IMR-90 (cell line): Measurements from ENCODE around the gene TENT5C. TPM values are rescaled to one million over a fixed set of nuclear protein-coding genes. Genes with fewer than 3 reads are reported as not detected.

ENCODE experiments used
- ATAC-seq: fragments of 200-7000 bp; cut with Tn5 transposase; 2 replicates; pipeline ENCODE4 v1.9.1; 2020; ENCODE audit warnings: low read depth, mild to moderate bottlenecking, moderate library complexity
- BruUV-seq: library from RNA; stranded (reverse); fragments of 400-500 nt; replicated peaks from 2 replicates; lab custom pipeline; 2021; lab: Mats Ljungman, UMichigan
- CTCF ChIA-PET: fragments of 300-600 bp; formaldehyde crosslinking; extraction: SDS; loops from one replicate; lab custom pipeline; 2021; ENCODE audit warnings: antibody characterized with exemption; lab: Yijun Ruan, JAX
- POLR2A ChIA-PET: fragments of 300-600 bp; sonication (Branson Sonifier 250); formaldehyde crosslinking; loops from one replicate; lab custom pipeline; 2022; ENCODE audit warnings: antibody characterized with exemption; ENCODE audit not compliant: unreplicated experiment; lab: Charles Lee
- DNase-seq: peaks from one replicate; pipeline ENCODE4 v3.0.0; 2013
- H2AFZ ChIP-seq: replicated peaks from 2 replicates; pipeline ENCODE3; 2013; ENCODE audit warnings: low read length, mild to moderate bottlenecking; ENCODE audit not compliant: poor library complexity
- H2AK5ac ChIP-seq: 2 replicates; pipeline ENCODE4 v1.6.1; 2013; ENCODE audit warnings: low read depth, low read length, inconsistent platforms
- H2AK9ac ChIP-seq: replicated peaks from 2 replicates; pipeline ENCODE3; 2013; ENCODE audit warnings: mild to moderate bottlenecking, low read depth, low read length, moderate library complexity; ENCODE audit not compliant: poor library complexity
- H2BK120ac ChIP-seq: 2 replicates; pipeline ENCODE4 v1.6.1; 2013; ENCODE audit warnings: low read depth, low read length, inconsistent platforms
- H2BK15ac ChIP-seq: 3 replicates; pipeline ENCODE4 v1.6.1; 2013; ENCODE audit warnings: low read depth, low read length, inconsistent platforms
- H2BK20ac ChIP-seq: 2 replicates; pipeline ENCODE4 v1.6.1; 2013; ENCODE audit warnings: low read depth, mild to moderate bottlenecking, inconsistent platforms, low read length, moderate library complexity
- H2BK5ac ChIP-seq: 2 replicates; pipeline ENCODE4 v1.6.1; 2013; ENCODE audit warnings: mild to moderate bottlenecking, low read depth, low read length, inconsistent platforms; ENCODE audit not compliant: poor library complexity, severe bottlenecking
- H3K14ac ChIP-seq: replicated peaks from 2 replicates; pipeline ENCODE4 v1.6.1; 2013; ENCODE audit warnings: low read depth, low read length, inconsistent platforms
- H3K18ac ChIP-seq: 2 replicates; pipeline ENCODE4 v1.6.1; 2013; ENCODE audit warnings: low read depth, low read length, control low read depth
- H3K23ac ChIP-seq: 2 replicates; pipeline ENCODE4 v1.6.1; 2013; ENCODE audit warnings: low read depth, low read length, inconsistent platforms
- H3K27ac ChIP-seq: 2 replicates; pipeline ENCODE4 v1.5.1; 2013; ENCODE audit warnings: mild to moderate bottlenecking, control low read depth, low read length; ENCODE audit not compliant: insufficient read depth
- H3K27me3 ChIP-seq: 2 replicates; pipeline ENCODE4 v1.6.1; 2013; ENCODE audit warnings: low read length; ENCODE audit not compliant: control insufficient read depth, insufficient read depth
- H3K36me3 ChIP-seq: 2 replicates; pipeline ENCODE4 v1.6.1; 2013; ENCODE audit warnings: low read length, mixed read lengths; ENCODE audit not compliant: control insufficient read depth, insufficient read depth
- H3K4ac ChIP-seq: 2 replicates; pipeline ENCODE4 v1.6.1; 2013; ENCODE audit warnings: low read depth, low read length, inconsistent platforms
- H3K4me1 ChIP-seq: 2 replicates; pipeline ENCODE4 v1.6.1; 2013; ENCODE audit warnings: low read length, mixed read lengths; ENCODE audit not compliant: control insufficient read depth, insufficient read depth
- H3K4me2 ChIP-seq: 2 replicates; pipeline ENCODE4 v1.6.1; 2013; ENCODE audit warnings: low read depth, mild to moderate bottlenecking, control low read depth, low read length, moderate library complexity
- H3K4me3 ChIP-seq: 2 replicates; pipeline ENCODE4 v1.5.1; 2013; ENCODE audit warnings: low read depth, mild to moderate bottlenecking, control low read depth, low read length, moderate library complexity; ENCODE audit not compliant: insufficient read depth
- H3K56ac ChIP-seq: 2 replicates; pipeline ENCODE4 v1.6.1; 2013; ENCODE audit warnings: low read length, inconsistent platforms; ENCODE audit not compliant: insufficient read depth; ENCODE audit errors: extremely low read depth
- H3K79me1 ChIP-seq, 2 experiments: 2 replicates each; pipeline ENCODE4 v1.6.1; 2013; ENCODE audit warnings: low read length in 2 of 2, inconsistent platforms in 1 of 2, low read depth in 1 of 2
- H3K9ac ChIP-seq: 2 replicates; pipeline ENCODE4 v1.6.1; 2013; ENCODE audit warnings: low read depth, low read length, control low read depth
- H3K9me1 ChIP-seq: 2 replicates; pipeline ENCODE4 v1.6.1; 2013; ENCODE audit warnings: low read length, inconsistent platforms; ENCODE audit not compliant: insufficient read depth
- H3K9me3 ChIP-seq: 2 replicates; pipeline ENCODE4 v1.6.1; 2013; ENCODE audit warnings: low read length; ENCODE audit not compliant: control insufficient read depth, insufficient read depth
- H4K20me1 ChIP-seq: 2 replicates; pipeline ENCODE4 v1.6.1; 2013; ENCODE audit warnings: low read length, inconsistent platforms; ENCODE audit not compliant: insufficient read depth
- H4K5ac ChIP-seq: 2 replicates; pipeline ENCODE4 v1.6.1; 2013; ENCODE audit warnings: mild to moderate bottlenecking, low read depth, low read length, control low read depth
- H4K8ac ChIP-seq, 2 experiments: 2 replicates each; pipeline ENCODE4 v1.6.1; 2013; ENCODE audit warnings: low read depth in 2 of 2, low read length in 2 of 2, control low read depth in 1 of 2, inconsistent platforms in 1 of 2
- H4K91ac ChIP-seq: 2 replicates; pipeline ENCODE4 v1.6.1; 2013; ENCODE audit warnings: low read depth, low read length, inconsistent platforms; ENCODE audit not compliant: insufficient read depth
- BHLHE40 ChIP-seq: fragments of 150-350 bp; IDR thresholded peaks from 2 replicates; pipeline ENCODE4 v1.6.1; 2016; ENCODE audit warnings: mild to moderate bottlenecking, low read depth, low read length
- CHD1 ChIP-seq: IDR thresholded peaks from 2 replicates; pipeline ENCODE4 v1.6.1; 2012; ENCODE audit warnings: low read depth, low read length, improper control_type of control experiment
- FOS ChIP-seq: fragments of 150-350 bp; IDR thresholded peaks from 2 replicates; pipeline ENCODE4 v1.6.1; 2016; ENCODE audit warnings: low read depth, low read length
- MXI1 ChIP-seq: IDR thresholded peaks from 2 replicates; pipeline ENCODE4 v1.6.1; 2012; ENCODE audit warnings: low read depth, mild to moderate bottlenecking, low read length, moderate library complexity, borderline replicate concordance
- NFE2L2 ChIP-seq: fragments of 150-350 bp; IDR thresholded peaks from 2 replicates; pipeline ENCODE4 v1.6.1; 2016; ENCODE audit warnings: low read depth, mild to moderate bottlenecking, low read length
- RAD21 ChIP-seq: IDR thresholded peaks from 2 replicates; pipeline ENCODE4 v1.6.1; 2012; ENCODE audit warnings: low read length, improper control_type of control experiment
- RFX5 ChIP-seq: IDR thresholded peaks from 2 replicates; pipeline ENCODE4 v1.8.0; 2012; ENCODE audit warnings: low read depth, mild to moderate bottlenecking, low read length, moderate library complexity
- WGBS, 2 experiments: methylation state at CpG; one replicate each; pipeline versions ENCODE4 v1.1.5 to v1.1.7; 2013; ENCODE audit warnings: missing lambda C conversion rate in 2 of 2; ENCODE audit not compliant: insufficient read length in 1 of 2; ENCODE audit errors: extremely low coverage in 2 of 2; 5-methylcytosine and 5-hydroxymethylcytosine counted together
- dilution Hi-C: fragments of 300-500 bp; cut with HindIII; formaldehyde crosslinking; loops from one replicate; pipeline ENCODE4 v1.14.3; 2018; ENCODE audit warnings: low sequenced_read_pairs; ENCODE audit not compliant: unreplicated experiment
- in situ Hi-C: fragments of 300-500 bp; cut with MboI; formaldehyde crosslinking; loops from 3 replicates; pipeline ENCODE4 v1.14.3; 2019; ENCODE audit warnings: low sequenced_read_pairs, inconsistent platforms, mixed read lengths
- intact Hi-C: fragments of 100-400 bp; cut with micrococcal nuclease; formaldehyde crosslinking; loops from 2 replicates; pipeline ENCODE4 v1.10.0; 2022
- polyA plus RNA-seq, 3 experiments: library from polyadenylated mRNA; depleted of rRNA; stranded (reverse); fragments of >200 nt; gene quantifications; 2 replicates each; pipeline ENCODE4 v1.2.3, GENCODE V29; 2012; ENCODE audit warnings: low replicate concordance in 1 of 3
- total RNA-seq: library from RNA; depleted of rRNA; stranded (reverse); fragments of >200 nt; gene quantifications from 2 replicates; pipeline ENCODE4 v1.2.3, GENCODE V29; 2012

TENT5C gene
- total and polyA plus RNA-seq, 2 of the 4 experiments (the other 2 are of a cell fraction): 1.5 to 4.1 TPM

- Histone ChIP-seq H2BK15ac (no peak overlapping the region), H3K23ac (no peak overlapping the region), H4K8ac (no peak overlapping the region), H3K36me3 (no peaks in the 10 kb centered on the region), H3K14ac (no peak overlapping the region), H3K18ac (no peak overlapping the region), H3K56ac (no peak overlapping the region), H3K79me1 (no peaks in the 10 kb centered on the region), H4K20me1 (no peaks in the 10 kb centered on the region), H4K91ac (no peak overlapping the region), H3K9ac (no peak overlapping the region), H3K9me1 (no peaks in the 10 kb centered on the region), H2BK20ac (no peak overlapping the region), H2AK5ac (no peak overlapping the region), H3K27me3 (no peaks in the 10 kb centered on the region; the same call in 1 of the 2 replicates), H3K9me3 (no peaks in the 10 kb centered on the region; the same call in 1 of the 2 replicates), H4K5ac (no peak overlapping the region), H3K4me2 (no peak overlapping the region), H3K4me3 (no peak overlapping the region), H3K27ac (no peak overlapping the region), H2AFZ (no peak overlapping the region), H2BK5ac (no peak overlapping the region), H3K4ac (no peak overlapping the region), H2AK9ac (no peak overlapping the region), H2BK120ac (no peak overlapping the region), H3K4me1 (peaks cover 2% of the 10 kb centered on the region; the same call in 1 of the 2 replicates)
- BruUV-seq: no TSS peak
- dilution Hi-C loops: no loop called here
- ATAC-seq (no peak), DNase-seq (no peak)
- in situ Hi-C loops: no loop called here
- 100% methylated on average over 5 of the region's 12 CpGs; no CpG with 5 or more reads in 1 of the 2 experiments for WGBS, 2 experiments
- POLR2A ChIA-PET: no interaction called here
- CTCF ChIA-PET: no interaction called here
- intact Hi-C loops: no loop called here
- TF ChIP-seq RAD21 (no peak), FOS (no peak), CHD1 (no peak), NFE2L2 (no peak), MXI1 (no peak), RFX5 (no peak), BHLHE40 (no peak)
Measured at GRCh38 chr1:117646956-117647355, 41.1 kb downstream of the TENT5C start.
